ENCODE data around the gene KCNMB2. TPM values are rescaled to one million over a fixed set of nuclear protein-coding genes. Genes with fewer than 3 reads are reported as not detected.

The KCNMB2 gene
- polyA plus RNA-seq, 1 of the 3 experiments (the other 2 are of a cell fraction) = not detected

GRCh38 chr3:178840586-178840985 is 304.4 kb downstream of the KCNMB2 start:
- no peaks in the 10 kb centered on the region for H3K27me3 ChIP-seq (ENCODE audit: insufficient read depth)
- no peaks in the 10 kb centered on the region for H4K20me1 ChIP-seq (ENCODE audit: insufficient read depth)
- no peak for DNase-seq
- no peaks in the 10 kb centered on the region for H3K9me3 ChIP-seq
- CTCF ChIA-PET = no interaction called here
- no peaks in the 10 kb centered on the region for H3F3A ChIP-seq (replicated peaks; ENCODE audit: insufficient read depth)
- H3K4me1 ChIP-seq (ENCODE audit: control insufficient read depth in 1 of 2, insufficient read depth in 2 of 2, low read depth in 1 of 2, low read length in 1 of 2) = no peaks in the 10 kb centered on the region
- H3K4me2 ChIP-seq = no peak overlapping the region
- no peak overlapping the region for H2AFZ ChIP-seq (ENCODE audit: low read depth)
- TF ChIP-seq RXRA (IDR thresholded peaks at IDR 0.05; ENCODE audit: borderline replicate concordance, low read depth) = no peak
- TF ChIP-seq MEF2A (IDR thresholded peaks at IDR 0.05; ENCODE audit: borderline replicate concordance, low read depth) = no peak
- no peak for TF ChIP-seq NRF1 (IDR thresholded peaks at IDR 0.05; ENCODE audit: low read depth, low read length)
- TF ChIP-seq SMC3 (IDR thresholded peaks at IDR 0.05; ENCODE audit: low read depth, low read length) = no peak
- TF ChIP-seq CHD2 (IDR thresholded peaks at IDR 0.05; ENCODE audit: low read length, partially characterized antibody) = no peak
- no peak for TF ChIP-seq PBX3 (IDR thresholded peaks at IDR 0.05)
- TF ChIP-seq FOXM1 (IDR thresholded peaks at IDR 0.05; ENCODE audit: low read depth) = no peak
- POLR2A ChIA-PET = no interaction called here
- H3K36me3 ChIP-seq (replicated peaks in 1 of 2; ENCODE audit: control insufficient read depth in 1 of 2, insufficient read depth in 2 of 2, low read length in 1 of 2) = no peaks in the 10 kb centered on the region
- no peak overlapping the region for H3K4me3 ChIP-seq (ENCODE audit: low read depth in 2 of 2, low read length in 1 of 2)
- H3K9me2 ChIP-seq = no peaks in the 10 kb centered on the region
- no peak overlapping the region for H3K9ac ChIP-seq
- no peaks in the 10 kb centered on the region for H3K79me2 ChIP-seq (ENCODE audit: insufficient read depth)
- no peak overlapping the region for H3K27ac ChIP-seq (ENCODE audit: low read depth in 2 of 2, low read length in 1 of 2)

- Histone ChIP-seq H3K9me3 (no peaks in the 10 kb centered on the region), H3K9me2 (no peaks in the 10 kb centered on the region), H3K27ac (ENCODE audit: low read depth in 2 of 2, low read length in 1 of 2) (no peak overlapping the region), H3F3A (replicated peaks; ENCODE audit: insufficient read depth) (no peaks in the 10 kb centered on the region), H3K4me2 (no peak overlapping the region), H3K36me3 (replicated peaks in 1 of 2; ENCODE audit: control insufficient read depth in 1 of 2, insufficient read depth in 2 of 2, low read length in 1 of 2) (no peaks in the 10 kb centered on the region), H2AFZ (ENCODE audit: low read depth) (no peak overlapping the region), H3K79me2 (ENCODE audit: insufficient read depth) (no peaks in the 10 kb centered on the region), H3K4me1 (ENCODE audit: control insufficient read depth in 1 of 2, insufficient read depth in 2 of 2, low read depth in 1 of 2, low read length in 1 of 2) (no peaks in the 10 kb centered on the region), H3K4me3 (ENCODE audit: low read depth in 2 of 2, low read length in 1 of 2) (no peak overlapping the region), H4K20me1 (ENCODE audit: insufficient read depth) (no peaks in the 10 kb centered on the region), H3K27me3 (ENCODE audit: insufficient read depth) (no peaks in the 10 kb centered on the region), H3K9ac (no peak overlapping the region)
- DNase-seq = no peak
- TF ChIP-seq REST (IDR thresholded peaks at IDR 0.05; ENCODE audit: low read depth, low read length) (no peak), GABPA (IDR thresholded peaks at IDR 0.05; ENCODE audit: low read depth) (no peak), CHD2 (IDR thresholded peaks at IDR 0.05; ENCODE audit: low read length, partially characterized antibody) (no peak), FOSL2 (IDR thresholded peaks at IDR 0.05; ENCODE audit: borderline replicate concordance, low read depth) (no peak), MAX (IDR thresholded peaks at IDR 0.05; ENCODE audit: low read depth) (no peak), JUND (IDR thresholded peaks at IDR 0.05) (no peak), SMC3 (IDR thresholded peaks at IDR 0.05; ENCODE audit: low read depth, low read length) (no peak), CTCF (IDR thresholded peaks at IDR 0.05) (no peak), YY1 (IDR thresholded peaks at IDR 0.05; ENCODE audit: low read depth) (no peak), MXI1 (IDR thresholded peaks at IDR 0.05; ENCODE audit: low read depth, low read length) (no peak), RAD21 (IDR thresholded peaks at IDR 0.05; ENCODE audit: low read length) (no peak), SIN3A (IDR thresholded peaks at IDR 0.05; ENCODE audit: borderline replicate concordance, low read depth, low read length) (no peak), NFIC (IDR thresholded peaks at IDR 0.05; ENCODE audit: borderline replicate concordance) (no peak), ZBTB33 (IDR thresholded peaks at IDR 0.05; ENCODE audit: borderline replicate concordance, low read depth) (no peak)
- POLR2A ChIA-PET = no interaction called here
- CTCF ChIA-PET = no interaction called here
These were observed 304.8 kb downstream of the KCNMB2 start for GRCh38 chr3:178841011-178841410.

Measured in SK-N-SH (cell line).